Natural killer cell (primary cell): ENCODE results near the gene HNRNPA1. TPM values are rescaled to one million over a fixed set of nuclear protein-coding genes. Genes with fewer than 3 reads are reported as not detected.
A peak's percentile ranks its signal among the peaks of the same experiment; 100 is the strongest.

ENCODE experiments used
- ATAC-seq, 3 donors: fragments of 150-1000 bp in 2 of 3; fragments of 200-7000 bp in 1 of 3; cut with Tn5 transposase; 1 replicate in 1 of 3; 2 replicates in 2 of 3; pipeline ENCODE4 v1.10.0; 2021; ENCODE audit warnings: mild to moderate bottlenecking in 2 of 3, moderate library complexity in 2 of 3
- DNase-seq, 2 donors: peaks; one replicate each; pipeline versions ENCODE4 v3.0.0 to v3.0.0-alpha.2; 2013 to 2021; ENCODE audit warnings: mixed read lengths in 1 of 2
- H3K27ac ChIP-seq: one replicate; pipeline ENCODE4 v1.5.1; 2013; ENCODE audit warnings: mild to moderate bottlenecking, low read length
- H3K27me3 ChIP-seq: one replicate; pipeline ENCODE4 v1.6.1; 2013; ENCODE audit warnings: low read length; ENCODE audit not compliant: control insufficient read depth, insufficient read depth
- H3K36me3 ChIP-seq: one replicate; pipeline ENCODE4 v1.6.1; 2013; ENCODE audit warnings: low read length; ENCODE audit not compliant: control insufficient read depth, insufficient read depth
- H3K4me1 ChIP-seq: one replicate; pipeline ENCODE4 v1.6.1; 2013; ENCODE audit warnings: low read length; ENCODE audit not compliant: control insufficient read depth, insufficient read depth
- H3K4me3 ChIP-seq: one replicate; pipeline ENCODE4 v1.5.1; 2013; ENCODE audit warnings: low read length
- H3K9me3 ChIP-seq: one replicate; pipeline ENCODE4 v1.6.1; 2013; ENCODE audit warnings: low read length; ENCODE audit not compliant: control insufficient read depth, insufficient read depth
- H3K27ac Mint-ChIP-seq, 2 donors: one replicate each; pipeline ENCODE4 v1.8.0; 2022; ENCODE audit warnings: mild to moderate bottlenecking in 2 of 2, mixed read lengths in 2 of 2, moderate library complexity in 1 of 2
- H3K27me3 Mint-ChIP-seq, 2 donors: one replicate each; pipeline ENCODE4 v1.8.0; 2022; ENCODE audit warnings: low read depth in 2 of 2, mixed read lengths in 2 of 2
- H3K36me3 Mint-ChIP-seq: one replicate; pipeline ENCODE4 v1.8.0; 2022; ENCODE audit warnings: mixed read lengths
- H3K4me1 Mint-ChIP-seq, 2 donors: one replicate each; pipeline ENCODE4 v1.8.0; 2022; ENCODE audit warnings: mixed read lengths in 2 of 2
- H3K4me3 Mint-ChIP-seq: one replicate; pipeline ENCODE4 v1.8.0; 2022; ENCODE audit warnings: mild to moderate bottlenecking, moderate library complexity, mixed read lengths
- H3K9me3 Mint-ChIP-seq, 2 donors: one replicate each; pipeline ENCODE4 v1.8.0; 2022; ENCODE audit warnings: mixed read lengths in 2 of 2
- CTCF ChIP-seq: fragments of 200-600 bp; IDR thresholded peaks from one replicate; pipeline ENCODE4 v1.8.0; 2022; ENCODE audit warnings: antibody characterized with exemption
- WGBS: methylation state at CpG from one replicate; pipeline ENCODE4 v1.1.7; 2013; ENCODE audit warnings: missing lambda C conversion rate; ENCODE audit not compliant: insufficient coverage; 5-methylcytosine and 5-hydroxymethylcytosine counted together
- intact Hi-C: fragments of 100-400 bp; cut with micrococcal nuclease; formaldehyde crosslinking; loops from one replicate; pipeline ENCODE4 v1.14.2; 2022
- total RNA-seq, 4 donors: library from RNA; stranded (reverse); fragments of 120-200 nt in 1 of 4; gene quantifications; one replicate each; pipeline versions ENCODE4 v1.2.3 to v1.2.4, GENCODE V29; 2013 to 2022

The HNRNPA1 gene
- total RNA-seq, 3 donors from 2014 or later (not counting 1 experiment from before 2014, with no cell fraction given) = 1,172 to 1,525 (median 1,292) TPM

- Mint-ChIP-seq H3K4me3 (peak overlapping the region; percentile 38), H3K9me3 (no peaks in the 10 kb centered on the region), H3K36me3 (peaks cover 43% of the 10 kb centered on the region), H3K4me1 (peaks cover 6 to 18% of the 10 kb centered on the region in 2 donors), H3K27me3 (no peaks in the 10 kb centered on the region), H3K27ac (peak overlapping the region in 1 of 2 donors; percentile 77)
- no peak for DNase-seq
- Histone ChIP-seq H3K9me3 (no peaks in the 10 kb centered on the region), H3K4me1 (peaks cover 42% of the 10 kb centered on the region), H3K27ac (no peak overlapping the region), H3K36me3 (peaks cover 64% of the 10 kb centered on the region), H3K27me3 (no peaks in the 10 kb centered on the region), H3K4me3 (no peak overlapping the region)
- intact Hi-C loops = loop anchor here (10.0 kb wide), 1 partner anchor 272 kb away; no protein-coding TSS in a partner anchor
- TF ChIP-seq CTCF = no peak
- ATAC-seq = peak in 1 of 3 donors; percentile 3
- 77% methylated on average over 11 of the region's 12 CpGs for WGBS
Measured at GRCh38 chr12:54286042-54287030, 5.8 kb downstream of the HNRNPA1 start.

DNA sequence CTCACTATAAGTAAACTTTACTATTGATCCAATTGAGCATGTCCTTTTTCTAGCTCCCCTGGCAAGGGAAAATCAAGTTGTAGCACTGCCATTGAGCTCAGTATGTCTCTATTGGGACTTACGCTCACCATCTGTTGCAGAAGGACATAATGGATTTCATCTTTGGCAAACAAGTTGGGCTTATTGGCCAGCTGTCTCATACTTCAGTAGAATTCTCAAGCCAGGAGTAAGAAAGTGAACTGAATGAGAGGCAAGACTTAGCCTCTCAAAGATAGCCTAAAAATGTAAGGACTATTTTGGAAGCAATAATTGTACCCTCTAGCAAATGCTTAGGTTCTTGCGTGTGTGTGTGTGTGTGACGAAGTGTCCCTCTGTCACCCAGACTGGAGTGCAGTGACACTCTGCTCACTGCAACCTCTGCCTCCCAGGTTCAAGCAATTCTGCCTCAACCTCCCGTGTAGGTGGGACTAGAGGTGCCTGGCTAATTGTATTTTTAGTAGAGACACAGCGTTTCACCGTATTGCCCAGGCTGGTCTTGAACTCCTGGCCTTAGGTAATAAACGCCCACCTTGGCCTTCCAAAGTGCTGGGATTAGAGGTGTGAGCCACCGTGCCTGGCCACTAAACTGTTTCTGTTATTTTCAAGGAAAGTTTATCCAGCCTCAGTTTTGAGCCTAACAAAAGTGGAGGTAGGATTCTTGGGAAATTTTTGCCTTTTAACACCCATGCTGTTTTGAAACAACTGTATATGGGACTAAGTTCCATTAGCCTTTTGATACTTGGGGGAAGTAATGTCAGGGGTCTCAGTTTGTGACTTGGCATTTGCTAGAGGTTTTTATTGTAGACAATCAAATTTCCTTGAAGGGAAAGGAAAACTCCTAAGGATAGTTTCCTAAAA is 7.0 kb downstream of the HNRNPA1 start:
- Mint-ChIP-seq H3K4me3 (no peak overlapping the region), H3K27ac (peak overlapping the region in 1 of 2 donors; percentile 77), H3K9me3 (no peaks in the 10 kb centered on the region), H3K4me1 (peaks cover 6 to 18% of the 10 kb centered on the region in 2 donors), H3K27me3 (no peaks in the 10 kb centered on the region), H3K36me3 (peaks cover 31% of the 10 kb centered on the region)
- Histone ChIP-seq H3K36me3 (peaks cover 52% of the 10 kb centered on the region), H3K4me1 (peaks cover 30% of the 10 kb centered on the region), H3K4me3 (no peak overlapping the region), H3K9me3 (no peaks in the 10 kb centered on the region), H3K27ac (no peak overlapping the region), H3K27me3 (no peaks in the 10 kb centered on the region)
- no peak for ATAC-seq
- intact Hi-C loops = loop anchor here (10.0 kb wide), 1 partner anchor 273 kb away; no protein-coding TSS in a partner anchor
- TF ChIP-seq CTCF = no peak
- no peak for DNase-seq
- 76% methylated on average over 8 of the region's 8 CpGs for WGBS

- Mint-ChIP-seq H3K9me3 (no peaks in the 10 kb centered on the region), H3K27me3 (no peaks in the 10 kb centered on the region), H3K4me1 (peaks cover 9 to 20% of the 10 kb centered on the region in 2 donors), H3K27ac (no peak overlapping the region), H3K36me3 (peaks cover 2% of the 10 kb centered on the region), H3K4me3 (no peak overlapping the region)
- H3K4me1 ChIP-seq = peaks cover 10% of the 10 kb centered on the region
- ATAC-seq (no peak), DNase-seq (no peak)
- 93% methylated on average over 30 of the region's 30 CpGs for WGBS
- peaks cover 10% of the 10 kb centered on the region for H3K36me3 ChIP-seq
- intact Hi-C loops = no loop called here
- H3K27me3 ChIP-seq = no peaks in the 10 kb centered on the region
- H3K27ac ChIP-seq = no peak overlapping the region
- TF ChIP-seq CTCF = no peak
- H3K9me3 ChIP-seq = no peaks in the 10 kb centered on the region
- no peak overlapping the region for H3K4me3 ChIP-seq
Measured at GRCh38 chr12:54292083-54292930, 11.8 kb downstream of the HNRNPA1 start.
